Activated naive CD8-positive, alpha-beta T cell (primary cell): ENCODE data around the gene TPM1.
A peak's percentile ranks its signal among the peaks of the same experiment; 100 is the strongest.

Experiments
- H3K27ac Mint-ChIP-seq: one replicate; pipeline ENCODE4 v1.8.0; 2021; ENCODE audit warnings: mixed read lengths
- H3K27me3 Mint-ChIP-seq: one replicate; pipeline ENCODE4 v1.8.0; 2021; ENCODE audit warnings: mixed read lengths
- H3K36me3 Mint-ChIP-seq: one replicate; pipeline ENCODE4 v1.8.0; 2021; ENCODE audit warnings: mixed read lengths
- H3K4me1 Mint-ChIP-seq: one replicate; pipeline ENCODE4 v1.8.0; 2021; ENCODE audit warnings: low read depth, mixed read lengths
- H3K4me3 Mint-ChIP-seq: one replicate; pipeline ENCODE4 v1.8.0; 2021; ENCODE audit warnings: mild to moderate bottlenecking, mixed read lengths
- H3K9me3 Mint-ChIP-seq: one replicate; pipeline ENCODE4 v1.8.0; 2021; ENCODE audit warnings: low read depth, mixed read lengths

TPM1 gene

DNA sequence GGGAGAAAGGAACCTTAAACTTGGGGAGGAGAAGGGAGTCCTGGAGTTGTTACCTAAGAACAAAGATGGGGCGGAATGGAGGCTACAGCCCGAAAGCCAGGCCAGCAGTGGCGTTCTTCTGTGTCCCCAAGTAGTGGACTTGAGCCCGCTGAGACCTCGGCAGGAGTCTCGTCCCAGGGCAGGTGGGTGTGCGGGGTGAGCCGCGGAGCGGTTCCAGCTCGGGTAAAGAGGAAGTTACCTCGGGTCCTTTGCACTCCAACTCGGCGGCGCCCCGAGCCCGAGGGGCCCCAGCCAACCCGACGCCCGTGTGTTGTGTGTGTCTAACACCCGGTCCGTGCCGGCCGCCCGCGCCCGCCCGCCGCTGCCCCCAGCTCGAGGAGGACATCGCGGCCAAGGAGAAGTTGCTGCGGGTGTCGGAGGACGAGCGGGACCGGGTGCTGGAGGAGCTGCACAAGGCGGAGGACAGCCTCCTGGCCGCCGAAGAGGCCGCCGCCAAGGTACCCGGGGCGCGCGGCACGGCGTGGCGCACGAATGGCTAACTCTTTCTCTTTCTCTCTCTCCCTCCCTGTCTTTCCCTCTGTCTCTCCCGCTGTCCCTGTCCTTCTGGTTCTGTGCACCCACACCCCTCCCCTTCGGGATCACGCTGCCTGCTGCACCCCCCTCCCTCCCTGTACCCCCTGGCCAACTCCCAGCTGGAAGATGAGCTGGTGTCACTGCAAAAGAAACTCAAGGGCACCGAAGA, 959 bp downstream of the TPM1 start:
- Mint-ChIP-seq H3K27ac (no peak overlapping the region), H3K36me3 (no peaks in the 10 kb centered on the region), H3K4me3 (peak overlapping the region; percentile 85), H3K27me3 (peaks cover 43% of the 10 kb centered on the region), H3K9me3 (no peaks in the 10 kb centered on the region), H3K4me1 (peaks cover 7% of the 10 kb centered on the region)

DNA sequence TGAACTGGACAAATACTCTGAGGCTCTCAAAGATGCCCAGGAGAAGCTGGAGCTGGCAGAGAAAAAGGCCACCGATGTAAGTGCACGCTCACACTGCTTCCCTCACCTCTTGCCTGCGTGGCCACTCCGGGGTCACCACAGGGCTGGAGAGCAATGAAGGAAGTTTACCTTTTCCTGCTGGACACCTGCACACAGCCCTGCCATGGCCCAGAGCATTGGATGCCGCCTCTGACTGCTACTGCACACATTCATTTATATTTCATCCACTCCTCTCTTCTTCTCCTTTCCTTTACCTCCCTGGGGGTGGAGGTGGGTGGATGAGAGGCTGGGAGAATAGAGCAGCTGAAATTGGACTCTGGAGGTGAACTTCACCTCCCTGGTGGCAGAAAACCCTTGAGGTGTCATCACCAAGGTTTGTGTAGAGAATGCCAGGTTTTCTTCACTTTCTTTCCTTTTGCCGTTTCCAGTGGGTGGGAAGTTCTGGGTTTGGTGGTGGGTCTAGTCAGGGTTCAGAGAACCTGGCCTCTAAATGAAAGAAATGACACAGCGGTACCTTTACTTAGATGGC, 1.6 kb downstream of the TPM1 start:
- Mint-ChIP-seq H3K36me3 (no peaks in the 10 kb centered on the region), H3K27ac (no peak overlapping the region), H3K4me3 (peak overlapping the region; percentile 85), H3K27me3 (peaks cover 43% of the 10 kb centered on the region), H3K4me1 (peaks cover 12% of the 10 kb centered on the region), H3K9me3 (no peaks in the 10 kb centered on the region)

DNA sequence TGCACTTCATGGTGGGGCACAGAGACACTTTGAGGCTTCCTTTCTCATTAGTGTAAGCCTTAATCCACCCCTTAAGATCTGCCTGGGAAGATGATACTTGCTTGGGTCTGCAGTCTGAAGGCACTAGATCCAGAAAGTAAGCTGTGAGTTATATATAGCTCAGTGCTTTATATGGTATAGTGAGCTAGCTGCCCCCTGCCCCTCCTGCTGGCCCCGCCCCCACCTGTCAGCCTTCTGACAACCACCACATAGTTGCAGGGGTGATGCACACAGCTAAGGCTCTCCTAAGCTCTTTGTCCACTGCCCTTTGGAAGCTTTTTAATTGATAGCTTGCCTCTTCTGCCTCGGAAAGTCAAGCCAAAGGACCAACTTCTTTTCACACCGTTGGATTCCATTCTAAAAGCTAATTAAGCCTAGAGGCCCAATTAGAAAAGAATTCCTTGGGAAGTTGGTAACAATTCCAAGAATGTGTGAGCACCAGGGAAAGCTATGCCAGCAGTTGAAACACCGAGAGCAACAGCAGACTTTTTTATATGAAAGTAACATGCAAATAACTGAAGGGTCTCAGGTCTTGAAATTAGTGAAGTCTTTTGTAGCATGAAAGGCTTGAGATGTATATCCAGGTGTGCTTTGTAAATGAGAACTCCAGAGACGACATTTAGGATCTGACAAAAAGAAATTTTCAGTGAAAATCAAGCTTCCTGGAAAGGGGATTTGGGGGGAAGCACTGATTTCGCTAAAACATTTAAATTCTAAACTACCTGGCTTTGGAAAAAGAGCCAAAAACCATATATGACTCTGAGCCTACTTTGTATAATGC, 2.3 kb downstream of the TPM1 start:
- peaks cover 42% of the 10 kb centered on the region for H3K27me3 Mint-ChIP-seq
- H3K4me3 Mint-ChIP-seq = peak overlapping the region; percentile 85
- no peaks in the 10 kb centered on the region for H3K9me3 Mint-ChIP-seq
- H3K27ac Mint-ChIP-seq = no peak overlapping the region
- H3K36me3 Mint-ChIP-seq = no peaks in the 10 kb centered on the region
- H3K4me1 Mint-ChIP-seq = peaks cover 19% of the 10 kb centered on the region

DNA sequence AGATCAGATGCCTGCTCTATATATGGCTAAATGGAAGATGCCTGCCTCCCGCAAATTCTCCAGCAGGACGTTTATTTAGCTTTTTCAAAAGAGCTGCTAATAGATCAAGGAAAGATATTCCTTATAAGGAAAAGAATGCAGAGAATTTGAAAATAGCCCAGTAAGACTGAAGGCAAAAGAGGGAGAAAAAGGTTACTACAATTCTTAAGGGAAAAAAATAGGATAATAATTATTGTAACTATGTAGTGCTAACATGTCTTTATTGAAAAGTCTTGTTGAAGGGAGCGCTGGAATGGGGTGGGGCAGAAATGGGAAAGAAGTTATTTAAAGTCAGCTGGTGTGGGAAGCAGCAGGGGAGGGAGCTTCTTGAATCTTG, 2.9 kb downstream of the TPM1 start:
- Mint-ChIP-seq H3K4me1 (peaks cover 21% of the 10 kb centered on the region), H3K36me3 (no peaks in the 10 kb centered on the region), H3K9me3 (no peaks in the 10 kb centered on the region), H3K27ac (no peak overlapping the region), H3K4me3 (no peak overlapping the region), H3K27me3 (peaks cover 40% of the 10 kb centered on the region)

DNA sequence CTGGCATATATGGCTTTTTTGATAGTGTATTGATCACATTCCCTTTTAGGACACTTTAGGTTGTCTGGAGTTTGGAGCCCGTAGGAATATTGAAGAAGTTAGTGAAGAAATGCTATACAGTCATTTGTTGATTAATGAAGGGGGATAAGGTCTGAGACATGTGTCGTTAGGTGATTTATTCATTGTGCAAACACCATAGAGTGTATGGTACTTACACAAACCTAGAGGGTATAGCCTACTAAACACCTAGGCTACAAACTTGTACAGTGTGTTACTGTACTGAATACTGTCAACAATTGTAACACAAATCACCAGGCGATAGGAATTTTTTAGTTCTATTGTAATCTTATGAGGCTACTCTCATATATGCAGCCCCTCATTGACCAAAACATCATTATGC, 3.3 kb downstream of the TPM1 start:
- no peaks in the 10 kb centered on the region for H3K9me3 Mint-ChIP-seq
- H3K36me3 Mint-ChIP-seq = no peaks in the 10 kb centered on the region
- H3K27ac Mint-ChIP-seq = no peak overlapping the region
- H3K4me1 Mint-ChIP-seq = peaks cover 21% of the 10 kb centered on the region
- peaks cover 38% of the 10 kb centered on the region for H3K27me3 Mint-ChIP-seq
- no peak overlapping the region for H3K4me3 Mint-ChIP-seq

DNA sequence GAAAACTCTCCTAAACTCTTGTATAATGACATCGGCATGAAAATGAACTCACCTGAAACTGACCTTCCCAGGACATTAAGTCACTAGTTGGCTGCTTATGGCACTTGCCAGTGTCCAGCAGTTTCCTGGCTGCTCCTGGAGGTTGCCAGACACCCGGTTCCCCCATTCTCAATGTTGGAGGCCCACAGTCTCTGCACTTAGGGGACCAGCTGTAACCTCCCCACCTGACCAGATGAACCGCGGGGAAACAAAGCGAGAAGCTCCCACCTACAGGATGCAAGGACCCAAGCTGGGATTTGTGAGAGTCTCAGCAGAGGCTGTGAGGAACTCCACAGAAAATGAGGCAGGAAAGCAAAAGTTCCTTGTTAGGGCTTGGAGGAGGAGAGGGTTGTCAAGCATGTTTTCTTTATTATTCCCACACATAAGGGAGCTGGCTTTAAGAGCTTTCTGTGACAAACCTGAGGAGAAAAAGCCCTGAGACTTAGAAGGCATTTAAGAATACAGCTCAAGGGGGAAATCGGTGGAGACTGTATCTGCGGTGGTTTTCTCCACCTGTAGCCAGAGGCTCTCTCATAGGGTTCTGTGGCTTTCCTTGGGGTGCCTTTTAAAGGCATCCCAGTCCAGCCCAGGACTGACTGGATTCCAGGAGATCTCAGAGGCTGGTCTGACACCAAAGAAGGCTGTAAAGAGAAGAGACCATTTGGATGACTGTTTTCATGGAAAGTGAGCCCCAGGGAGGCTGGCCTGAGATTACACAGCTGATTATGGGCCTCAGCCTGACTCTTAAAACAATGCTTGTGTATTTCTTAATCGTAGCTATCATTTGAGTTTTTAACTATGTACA, 4.6 kb downstream of the TPM1 start:
- H3K27ac Mint-ChIP-seq = no peak overlapping the region
- H3K36me3 Mint-ChIP-seq = no peaks in the 10 kb centered on the region
- H3K4me3 Mint-ChIP-seq = peak overlapping the region; percentile 89
- peaks cover 29% of the 10 kb centered on the region for H3K27me3 Mint-ChIP-seq
- H3K4me1 Mint-ChIP-seq = peaks cover 21% of the 10 kb centered on the region
- H3K9me3 Mint-ChIP-seq = no peaks in the 10 kb centered on the region

DNA sequence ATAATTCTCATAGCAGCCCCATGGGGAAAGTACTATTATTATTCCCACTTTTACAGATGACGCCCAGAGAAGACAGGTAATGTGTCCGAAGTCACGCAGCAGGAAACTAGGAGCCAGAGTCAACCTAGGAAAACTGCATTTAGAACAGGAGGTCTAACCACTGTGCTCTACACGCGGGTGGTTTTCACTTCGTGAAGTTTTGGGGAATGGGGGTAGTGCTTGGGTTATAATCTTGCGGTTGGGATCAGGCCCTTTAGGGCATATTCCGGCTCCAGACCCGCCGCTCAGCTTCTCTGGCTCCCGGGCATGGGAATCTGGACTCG, 5.2 kb downstream of the TPM1 start:
- H3K4me3 Mint-ChIP-seq = peak overlapping the region; percentile 89
- peaks cover 21% of the 10 kb centered on the region for H3K4me1 Mint-ChIP-seq
- H3K27me3 Mint-ChIP-seq = peaks cover 29% of the 10 kb centered on the region
- H3K36me3 Mint-ChIP-seq = no peaks in the 10 kb centered on the region
- H3K27ac Mint-ChIP-seq = no peak overlapping the region
- H3K9me3 Mint-ChIP-seq = no peaks in the 10 kb centered on the region

DNA sequence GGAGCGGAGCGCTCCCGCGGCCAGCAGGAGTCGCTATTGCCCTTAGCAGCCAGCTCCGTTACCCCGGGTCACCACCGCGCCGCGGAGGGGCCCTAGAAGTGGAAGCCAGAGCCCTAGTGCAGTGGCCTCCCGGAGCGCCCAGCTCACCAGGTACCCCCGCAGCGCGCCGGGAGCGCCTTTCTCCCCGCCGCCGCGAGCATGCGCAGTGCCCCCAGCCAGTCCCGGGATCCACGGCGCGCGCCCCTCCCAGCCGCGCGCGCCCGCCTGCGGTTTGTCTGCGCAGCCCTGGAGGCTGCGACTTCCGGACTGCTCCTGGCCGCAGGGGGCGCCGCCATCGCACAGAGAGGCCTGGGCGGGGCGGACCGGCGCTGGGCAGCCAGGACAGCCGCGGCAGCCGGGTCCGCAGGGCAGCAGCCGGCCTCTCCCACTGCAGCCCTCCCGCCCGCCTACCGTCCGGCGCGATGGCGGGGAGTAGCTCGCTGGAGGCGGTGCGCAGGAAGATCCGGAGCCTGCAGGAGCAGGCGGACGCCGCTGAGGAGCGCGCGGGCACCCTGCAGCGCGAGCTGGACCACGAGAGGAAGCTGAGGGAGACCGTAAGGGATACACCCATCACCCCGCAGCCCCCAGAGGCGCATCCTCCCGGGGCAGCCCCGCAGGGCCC, 5.7 kb downstream of the TPM1 start:
- Mint-ChIP-seq H3K4me3 (peak overlapping the region; percentile 92), H3K27ac (no peak overlapping the region), H3K36me3 (no peaks in the 10 kb centered on the region), H3K9me3 (no peaks in the 10 kb centered on the region), H3K27me3 (peaks cover 26% of the 10 kb centered on the region), H3K4me1 (peaks cover 17% of the 10 kb centered on the region)

DNA sequence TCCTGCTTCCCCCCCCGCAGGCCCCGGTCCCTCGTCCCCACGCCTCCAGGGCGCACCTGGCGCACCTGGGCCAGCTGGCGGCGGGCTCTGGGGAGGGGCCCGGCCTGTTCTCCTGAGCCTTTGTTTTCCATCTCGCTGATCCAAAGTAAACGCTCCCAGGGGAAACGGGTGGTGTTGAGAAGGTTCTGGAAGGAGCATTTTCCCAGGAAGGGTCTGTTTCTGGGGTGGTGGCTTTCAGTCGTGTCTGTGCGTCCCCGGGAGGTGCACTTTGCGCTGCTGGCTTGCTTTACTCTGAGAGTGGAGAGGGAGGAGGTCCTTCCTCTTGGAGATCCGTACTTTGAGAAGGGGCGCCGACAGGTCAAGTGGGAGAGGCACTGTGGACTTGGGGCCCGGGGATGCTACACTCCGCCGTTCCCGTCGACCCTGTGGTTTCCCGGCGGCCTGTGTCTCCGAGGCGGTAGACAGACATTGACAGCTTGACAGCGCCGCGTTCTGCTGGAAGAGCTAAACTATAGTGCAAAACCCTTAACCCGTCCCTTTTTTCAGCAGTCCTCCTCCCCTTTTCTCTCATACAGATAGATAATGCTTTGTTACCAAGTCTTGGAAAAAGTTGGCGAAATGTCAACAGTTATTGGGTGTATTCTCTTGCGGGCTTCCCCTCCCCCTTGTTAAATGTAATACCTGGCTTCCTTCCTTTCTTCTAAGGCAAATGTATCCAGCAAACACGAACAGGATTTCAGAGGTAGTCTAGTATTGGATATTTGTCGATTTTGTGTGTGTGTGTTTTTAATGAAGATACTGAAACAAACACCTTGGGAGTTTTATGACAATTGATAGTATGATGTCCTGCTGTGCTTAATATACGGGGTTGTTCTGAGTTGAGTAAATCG, 6.5 kb downstream of the TPM1 start:
- no peaks in the 10 kb centered on the region for H3K36me3 Mint-ChIP-seq
- H3K4me1 Mint-ChIP-seq = peaks cover 16% of the 10 kb centered on the region
- H3K9me3 Mint-ChIP-seq = no peaks in the 10 kb centered on the region
- peak overlapping the region; percentile 92 for H3K4me3 Mint-ChIP-seq
- H3K27me3 Mint-ChIP-seq = peaks cover 25% of the 10 kb centered on the region
- peak overlapping the region; percentile 41 for H3K27ac Mint-ChIP-seq

DNA sequence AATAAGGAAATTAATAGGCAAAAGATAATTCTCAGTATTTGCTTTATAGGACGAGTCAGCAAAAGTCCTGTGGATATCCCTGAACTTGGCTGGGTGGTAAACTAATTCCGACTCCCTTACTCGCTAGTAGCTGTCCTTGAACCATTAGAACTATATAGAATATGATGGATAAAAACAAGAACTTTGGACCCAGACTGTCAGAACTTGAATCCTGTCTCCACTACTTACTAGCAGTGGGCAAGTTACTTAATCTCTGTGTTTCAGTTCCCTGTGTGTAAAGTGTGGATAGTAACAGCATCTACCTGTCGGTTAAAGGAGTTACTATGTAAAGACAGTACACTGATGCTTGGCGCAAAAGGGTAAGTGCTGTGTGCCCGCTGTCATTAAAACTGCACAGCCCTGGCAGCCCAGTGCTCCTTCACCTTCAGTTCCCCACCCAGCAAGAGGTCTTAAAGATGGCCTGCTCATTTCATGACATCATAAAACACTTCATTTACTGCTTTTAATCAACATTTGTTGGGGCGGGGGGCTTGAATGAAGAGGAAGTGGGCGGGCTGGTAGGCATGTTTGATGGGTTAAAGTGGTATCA, 7.3 kb downstream of the TPM1 start:
- Mint-ChIP-seq H3K27me3 (peaks cover 19% of the 10 kb centered on the region), H3K9me3 (no peaks in the 10 kb centered on the region), H3K4me3 (peak overlapping the region; percentile 92), H3K4me1 (peaks cover 16% of the 10 kb centered on the region), H3K36me3 (no peaks in the 10 kb centered on the region), H3K27ac (no peak overlapping the region)

DNA sequence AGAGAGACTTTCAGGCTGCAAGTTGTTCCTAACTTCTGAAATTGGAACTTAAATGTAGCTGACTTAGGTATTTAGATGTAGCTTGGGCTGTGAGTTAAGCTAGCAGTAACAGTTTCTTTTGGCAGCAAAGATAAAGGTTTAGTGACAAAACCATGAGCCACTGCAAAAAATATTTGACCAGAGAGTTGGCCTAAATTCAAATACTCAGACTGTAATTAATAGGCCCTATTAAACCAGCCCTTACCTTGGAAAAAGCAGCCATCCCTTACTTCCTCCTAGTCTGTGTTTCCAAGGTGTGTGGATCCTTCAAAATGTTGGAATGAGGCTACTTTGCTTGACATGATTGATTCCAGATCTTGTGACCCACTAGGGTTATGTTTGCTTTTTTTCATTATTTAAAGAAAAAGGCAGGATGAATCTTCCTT, 8.2 kb downstream of the TPM1 start:
- Mint-ChIP-seq H3K4me3 (no peak overlapping the region), H3K4me1 (peaks cover 16% of the 10 kb centered on the region), H3K27ac (no peak overlapping the region), H3K27me3 (peaks cover 11% of the 10 kb centered on the region), H3K9me3 (no peaks in the 10 kb centered on the region), H3K36me3 (no peaks in the 10 kb centered on the region)

DNA sequence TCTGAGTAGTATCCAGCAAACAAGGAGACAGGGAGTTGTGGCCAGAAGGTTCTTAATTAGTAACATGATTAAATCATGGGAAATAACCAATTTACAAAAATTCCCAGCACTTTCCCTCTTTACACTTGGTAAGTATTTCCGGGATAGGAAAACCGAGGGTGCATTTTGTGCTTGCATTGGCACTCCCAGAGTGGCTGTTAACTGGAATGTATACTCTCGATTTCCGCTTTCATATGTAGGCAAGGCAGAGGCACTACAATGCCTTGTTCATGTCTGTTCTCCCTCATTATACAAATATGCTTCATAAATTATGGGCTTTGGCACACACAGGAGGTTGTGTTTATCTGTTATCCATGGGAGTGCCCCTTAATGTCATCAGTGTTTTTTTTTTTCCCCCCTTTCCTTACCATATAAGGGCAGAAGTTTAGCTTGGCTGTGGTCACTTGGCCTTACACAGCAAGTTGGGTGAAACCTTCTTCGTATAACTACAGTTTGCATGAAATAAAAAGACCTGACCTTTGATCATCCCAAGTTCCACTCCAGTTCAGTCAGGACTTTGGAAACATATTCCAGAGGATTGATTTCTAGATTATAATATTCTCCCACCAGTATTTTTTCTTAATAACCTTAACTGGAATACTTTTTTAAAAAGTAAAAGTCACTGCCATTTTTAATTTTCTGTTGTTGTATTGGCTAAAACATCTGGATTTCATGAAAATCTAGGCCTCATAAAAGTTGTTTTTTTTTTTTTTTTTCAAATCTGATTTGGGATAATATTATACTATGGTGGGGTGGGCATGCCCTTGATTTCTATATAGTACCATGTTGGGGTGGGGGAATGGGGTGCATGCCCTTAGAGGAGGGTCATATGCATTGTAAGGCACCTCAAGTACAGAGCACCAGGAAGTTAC, 8.9 kb downstream of the TPM1 start:
- Mint-ChIP-seq H3K36me3 (no peaks in the 10 kb centered on the region), H3K4me1 (peaks cover 16% of the 10 kb centered on the region), H3K9me3 (no peaks in the 10 kb centered on the region), H3K4me3 (no peak overlapping the region), H3K27ac (no peak overlapping the region), H3K27me3 (peaks cover 6% of the 10 kb centered on the region)
